Stimulated activated CD4-positive, alpha-beta T cell treated with anti-CD3 and anti-CD28 coated beads, Interleukin-1b, Interleukin-23, amount 100 ng/mL, for 24 hours (primary cell): ENCODE measurements around the gene HTR1D.
"Not testable (repeated sequence)": the region's sequence is repeated elsewhere in the genome, so short reads cannot be mapped to it uniquely, and the experiment has no call there.

Experiments used
- DNase-seq, 4 experiments: peaks; one replicate each; pipeline ENCODE4 v3.0.0-alpha.2; 2020; ENCODE audit warnings: low read depth in 4 of 4, low spot score in 1 of 4

The HTR1D gene

DNA sequence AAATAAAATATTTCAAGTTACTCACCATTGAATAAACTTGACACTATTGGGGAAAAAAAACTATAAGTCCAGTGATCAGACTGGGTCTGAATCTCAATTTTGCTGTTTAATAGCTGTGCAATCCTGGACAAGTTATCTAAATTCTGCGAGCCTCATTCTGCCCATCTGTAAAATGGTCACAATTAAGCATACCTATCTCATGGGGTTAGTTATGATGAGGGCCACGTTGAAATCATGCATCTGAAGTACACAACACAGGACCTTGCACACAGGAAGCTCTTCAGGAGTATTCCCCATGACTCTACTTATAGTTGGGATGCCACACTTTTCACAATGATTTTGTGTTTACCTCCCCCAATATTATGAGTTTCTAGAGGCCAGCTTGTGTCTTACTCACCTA lies 3.8 kb upstream of the HTR1D start:
- DNase-seq: no peak

- peak in 3 of 4 experiments; percentile 5 to 10 (median 10) for DNase-seq
Observed at GRCh38 chr1:23216771-23217420, 406 bp downstream of the HTR1D start.

DNA sequence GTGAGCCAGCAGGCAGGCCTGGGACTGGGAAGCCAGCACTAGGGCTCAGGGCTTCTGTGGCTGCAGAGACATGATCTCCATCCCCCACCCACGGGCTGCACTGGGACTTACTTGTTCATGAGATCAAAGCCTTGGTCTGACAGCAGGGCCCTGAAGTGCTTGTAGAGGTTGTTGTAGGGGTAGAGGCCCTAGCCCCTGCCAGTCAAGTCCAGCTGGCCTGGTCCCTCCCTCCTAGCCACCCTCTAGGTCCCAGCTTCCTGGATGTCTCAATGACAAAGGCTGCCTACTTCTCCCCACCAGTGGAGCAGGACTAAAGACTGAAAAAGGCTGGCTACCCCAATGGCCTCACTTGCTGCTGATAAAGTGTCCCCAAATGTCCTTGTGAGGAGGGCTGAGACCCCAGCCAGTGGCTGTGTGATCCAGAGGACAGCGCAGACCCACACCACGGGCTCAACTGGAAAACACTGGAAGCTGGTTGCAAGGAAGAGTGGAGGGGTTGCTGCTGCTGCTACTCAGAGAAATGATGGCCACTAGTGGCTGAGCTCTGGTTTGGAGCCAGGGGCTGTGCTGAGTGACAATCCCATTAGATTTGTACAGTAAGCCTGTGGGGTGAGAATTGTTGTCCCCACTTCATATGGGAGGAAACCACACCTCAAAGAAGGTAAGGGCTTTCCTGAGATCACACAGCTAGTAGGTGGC lies 1.4 kb downstream of the HTR1D start:
- no peak for DNase-seq

DNA sequence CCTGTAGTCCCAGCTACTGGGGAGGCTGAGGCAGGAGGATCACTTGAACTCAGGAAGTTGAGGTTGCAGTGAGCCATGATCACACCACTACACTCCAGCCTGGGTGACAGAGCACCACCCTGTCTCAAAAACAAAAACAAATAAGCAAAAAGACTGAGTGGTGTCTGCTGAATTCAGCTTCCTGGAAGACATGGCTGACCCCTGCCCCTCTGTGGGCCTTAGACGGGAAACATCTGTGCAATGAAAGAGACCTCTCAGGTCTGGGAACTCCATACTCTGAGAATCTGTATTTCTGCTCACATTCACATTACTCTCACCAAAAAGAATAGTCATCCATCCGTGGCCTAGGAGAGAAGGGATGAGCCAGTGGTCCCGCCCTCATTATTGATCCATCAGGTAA lies 2.0 kb downstream of the HTR1D start:
- no peak for DNase-seq

GRCh38 chr1:23214640-23215039 lies 2.7 kb downstream of the HTR1D start:
- DNase-seq: no peak

- DNase-seq: no peak
Observed at GRCh38 chr1:23211955-23212354, 5.3 kb downstream of the HTR1D start.

DNA sequence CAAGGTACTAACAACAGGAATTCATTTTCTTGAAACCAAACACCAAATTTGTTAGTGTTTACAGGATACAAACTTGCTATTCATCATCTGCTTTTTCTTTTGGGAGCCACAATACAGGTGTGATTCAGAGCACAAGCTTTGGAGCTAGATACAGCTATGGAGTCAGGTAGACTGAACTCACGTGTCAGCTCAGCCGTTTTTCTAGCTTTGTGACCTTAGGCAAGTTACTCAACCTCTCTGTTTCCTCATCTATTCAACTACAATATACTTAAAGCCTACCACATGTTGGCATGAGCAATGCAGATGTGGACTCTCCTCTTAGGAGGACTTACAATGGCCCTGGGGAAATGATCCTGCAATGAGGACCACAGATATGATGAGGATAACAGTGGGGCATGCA lies 6.3 kb downstream of the HTR1D start:
- DNase-seq: no peak

GRCh38 chr1:23210351-23210785 lies 6.9 kb downstream of the HTR1D start:
- DNase-seq: no peak

DNA sequence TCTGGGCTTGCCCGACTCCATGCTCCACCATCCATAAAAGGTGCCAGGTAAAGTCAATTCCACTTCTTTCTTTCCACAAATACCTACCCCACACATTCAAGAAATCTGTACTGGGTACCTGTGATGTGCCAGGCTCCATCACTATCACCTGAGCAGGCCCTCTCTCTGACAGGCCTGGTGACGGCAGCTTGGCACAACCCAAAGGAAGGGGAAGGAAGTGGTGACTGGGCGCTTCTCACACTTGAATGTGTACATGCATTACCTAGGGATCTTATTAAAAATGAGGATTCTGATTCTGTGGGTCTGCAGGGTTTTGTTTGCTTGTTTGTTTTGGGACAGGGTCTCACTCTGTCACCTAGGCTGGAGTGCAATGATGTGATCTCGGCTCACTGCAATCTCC lies 7.5 kb downstream of the HTR1D start:
- DNase-seq: no peak

DNA sequence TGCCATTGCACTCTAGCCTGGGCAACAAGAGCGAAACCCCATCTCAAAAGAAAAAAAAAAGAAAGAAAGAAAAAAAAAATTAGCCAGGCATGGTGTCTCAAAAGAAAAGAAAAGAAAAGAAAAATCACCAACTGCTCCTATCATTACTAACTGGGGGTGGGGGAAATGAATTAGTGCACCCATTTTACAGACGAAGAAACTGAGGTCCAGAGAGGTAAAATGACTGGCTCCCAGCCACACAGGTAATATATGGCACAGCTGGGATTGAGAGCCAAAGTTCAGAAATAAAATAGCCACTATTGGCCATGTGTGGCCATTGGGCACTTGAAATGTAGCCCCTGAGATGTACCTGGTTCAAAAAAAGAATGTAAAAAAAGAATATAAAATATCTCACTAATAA lies 8.8 kb downstream of the HTR1D start:
- DNase-seq: no peak

DNA sequence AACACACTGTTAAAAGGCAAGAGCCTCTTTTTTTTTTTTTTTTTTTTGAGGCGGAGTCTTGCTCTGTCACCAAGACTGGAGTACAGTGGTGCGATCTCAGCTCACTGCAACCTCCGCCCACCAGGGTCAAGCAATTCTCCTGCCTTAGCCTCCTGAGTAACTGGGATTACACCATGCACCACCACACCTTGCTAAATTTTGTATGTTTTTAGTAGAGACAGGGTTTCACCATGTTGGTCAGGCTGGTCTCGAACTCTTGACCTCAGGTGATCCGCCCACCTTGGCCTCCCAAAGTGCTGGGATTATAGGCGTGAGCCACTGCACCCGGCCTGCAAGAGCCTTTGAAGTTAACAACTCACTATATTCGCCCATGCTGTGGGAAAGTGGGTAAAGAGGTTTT lies 9.6 kb downstream of the HTR1D start:
- DNase-seq: not testable (repeated sequence)

DNA sequence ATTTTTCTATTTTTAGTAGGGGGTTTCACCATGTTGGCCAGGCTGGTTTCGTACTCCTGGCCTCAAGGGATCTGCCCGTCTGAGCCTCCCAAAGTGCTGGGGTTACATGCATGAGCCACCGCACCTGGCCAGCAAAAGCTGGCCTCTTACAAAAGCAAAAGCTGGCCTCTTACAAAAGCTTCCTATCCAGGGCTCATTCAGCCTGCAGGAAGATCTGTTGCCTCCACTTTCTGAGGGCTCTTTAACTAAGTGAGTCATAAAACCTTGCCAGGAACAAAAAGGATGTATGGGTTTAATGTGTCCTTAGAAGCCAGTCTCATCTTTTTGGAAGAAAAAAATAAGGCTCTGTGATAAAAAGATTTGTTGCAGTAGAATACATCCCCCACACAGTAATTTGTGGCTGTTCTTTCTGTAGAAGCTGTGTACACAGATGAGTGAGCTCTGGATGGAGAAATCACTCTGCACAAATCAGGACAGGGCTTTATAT lies 15.0 kb downstream of the HTR1D start:
- no peak for DNase-seq

DNA sequence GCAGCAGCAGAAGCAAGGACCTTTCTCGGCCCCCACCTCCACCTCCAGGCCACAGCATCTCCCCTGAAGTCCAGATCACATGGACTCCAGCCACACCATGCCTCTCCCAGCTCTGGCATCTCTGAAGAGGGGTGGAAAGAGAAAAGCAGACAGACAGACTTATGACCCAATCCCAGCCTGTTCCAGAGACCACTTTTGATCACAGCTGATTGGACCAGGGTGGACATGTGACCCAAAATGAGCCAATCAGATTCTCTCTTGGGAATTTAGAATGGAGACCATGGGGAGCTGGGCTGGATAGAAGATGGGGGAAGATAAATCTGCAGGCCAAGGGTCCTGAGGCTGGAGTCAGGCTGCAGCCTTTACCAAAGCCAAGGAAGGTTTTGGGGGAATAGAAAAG lies 16.4 kb downstream of the HTR1D start:
- no peak for DNase-seq

DNA sequence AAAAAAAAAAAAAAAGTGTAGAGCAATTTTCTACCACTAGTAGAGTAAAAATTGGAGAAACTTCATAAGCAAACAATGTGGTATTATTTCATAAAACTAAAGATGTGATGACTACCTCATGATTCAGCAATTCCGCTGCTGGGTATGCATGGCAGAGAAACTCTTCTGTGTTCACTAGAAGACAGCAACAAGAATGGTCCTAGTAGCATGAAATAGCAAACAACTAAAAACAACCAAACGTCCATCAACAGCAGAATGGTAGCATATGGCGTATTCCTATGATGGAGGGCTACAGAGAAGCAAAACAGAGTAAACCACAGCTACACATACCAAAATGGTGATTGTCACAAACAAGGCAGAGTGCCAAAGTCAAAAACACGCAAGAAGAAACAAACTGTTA lies 18.9 kb downstream of the HTR1D start:
- no peak for DNase-seq

GRCh38 chr1:23196627-23197328 lies 20.5 kb downstream of the HTR1D start:
- no peak for DNase-seq

DNA sequence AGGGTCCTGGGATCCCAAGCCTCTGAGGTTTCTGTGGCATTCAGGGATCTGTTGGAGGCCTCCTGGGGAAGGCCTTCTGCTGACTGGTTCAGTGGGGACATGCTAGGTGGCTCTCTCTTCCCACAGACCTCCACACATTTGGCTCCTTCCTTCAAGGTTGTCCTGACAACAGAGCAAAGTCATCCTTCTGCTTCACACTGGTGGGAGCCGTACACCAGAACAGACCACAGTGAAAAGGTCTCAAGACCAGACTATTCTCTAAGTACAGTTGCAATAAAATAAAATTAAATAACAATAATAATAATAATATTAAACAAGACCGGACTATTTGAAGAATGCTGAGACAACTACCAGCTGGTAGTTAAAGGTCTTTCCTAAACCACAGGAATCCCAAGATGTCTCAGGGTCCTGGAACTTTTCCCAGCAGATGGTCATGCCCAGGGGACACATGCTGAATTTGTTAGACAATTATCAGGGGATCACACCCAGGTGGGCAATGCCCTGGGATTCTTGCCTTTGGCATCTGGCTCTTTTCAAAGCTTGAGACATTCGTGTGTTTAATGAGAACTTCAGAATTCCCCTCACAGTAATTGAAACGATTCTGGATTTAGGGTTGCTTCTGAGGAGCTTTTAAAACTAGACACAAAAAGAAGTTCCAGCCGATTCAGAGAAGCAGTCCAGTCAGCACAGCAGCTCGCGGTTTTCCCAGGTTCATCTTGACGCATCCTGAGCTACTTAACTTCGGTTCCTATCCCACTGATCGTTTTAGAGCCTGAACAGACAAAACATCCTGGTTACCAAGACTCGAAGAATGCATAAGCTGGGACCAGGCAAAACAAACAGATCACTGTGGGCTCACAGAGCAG lies 22.9 kb downstream of the HTR1D start:
- DNase-seq: no peak

DNA sequence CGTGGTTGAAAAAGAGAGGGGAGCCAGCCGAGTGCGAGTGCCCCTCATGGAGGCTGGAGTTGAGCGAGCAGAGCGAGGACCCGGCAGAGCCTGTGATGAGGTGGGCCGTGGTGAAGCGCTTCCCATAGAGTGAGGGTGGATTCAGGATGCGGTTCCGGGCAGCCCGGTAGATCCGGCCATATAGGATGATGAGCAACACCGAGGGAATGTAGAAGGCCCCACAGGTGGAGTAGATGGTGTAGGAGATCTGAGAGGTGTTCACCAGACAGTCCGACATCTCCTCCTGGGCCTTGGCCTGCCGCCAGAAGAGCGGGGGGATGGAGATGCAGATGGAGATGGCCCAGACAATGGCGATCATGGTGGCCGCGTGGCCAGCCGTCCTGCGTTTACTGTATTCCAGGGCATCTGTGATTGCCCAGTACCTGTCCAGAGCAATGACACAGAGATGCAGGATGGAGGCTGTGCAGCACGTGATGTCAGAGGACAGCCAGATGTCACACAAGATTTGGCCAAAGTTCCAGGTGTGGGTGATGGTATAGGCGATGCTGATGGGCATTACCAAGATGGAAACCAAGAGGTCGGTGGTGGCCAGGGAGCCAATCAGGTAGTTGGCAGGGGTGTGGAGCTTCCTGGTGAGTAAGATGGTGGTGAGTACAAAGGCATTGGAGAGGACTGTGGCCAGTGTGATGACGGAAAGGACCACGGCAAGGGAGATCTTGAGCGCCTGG lies 23.7 kb downstream of the HTR1D start:
- no peak for DNase-seq

GRCh38 chr1:23191199-23191598 lies 26.1 kb downstream of the HTR1D start:
- no peak for DNase-seq

- DNase-seq: not testable (repeated sequence)
Observed at GRCh38 chr1:23188936-23189452, 28.3 kb downstream of the HTR1D start.

- no peak for DNase-seq
Observed at GRCh38 chr1:23188434-23188884, 28.8 kb downstream of the HTR1D start.
